Stomach smooth muscle (tissue), 2 donors: ENCODE data around the gene DYRK3.
"Not testable (repeated sequence)": the region's sequence is repeated elsewhere in the genome, so short reads cannot be mapped to it uniquely, and the experiment has no call there.

ENCODE experiments used
- H3K27ac ChIP-seq: one replicate; pipeline ENCODE4 v1.7.0; 2013; ENCODE audit warnings: mild to moderate bottlenecking, low read length, inconsistent platforms
- H3K27me3 ChIP-seq, 2 donors: one replicate each; pipeline ENCODE4 v1.7.0; 2013; ENCODE audit warnings: low read length in 2 of 2; ENCODE audit not compliant: insufficient read depth in 2 of 2, control insufficient read depth in 1 of 2
- H3K36me3 ChIP-seq, 2 donors: one replicate each; pipeline ENCODE4 v1.7.0; 2013; ENCODE audit warnings: low read length in 2 of 2; ENCODE audit not compliant: control insufficient read depth in 2 of 2, insufficient read depth in 2 of 2
- H3K4me1 ChIP-seq: one replicate; pipeline ENCODE4 v1.7.0; 2013; ENCODE audit warnings: low read length; ENCODE audit not compliant: control insufficient read depth, insufficient read depth
- H3K4me3 ChIP-seq, 2 donors: one replicate each; pipeline ENCODE4 v1.7.0; 2013; ENCODE audit warnings: low read length in 2 of 2
- H3K9ac ChIP-seq, 2 donors: one replicate each; pipeline ENCODE4 v1.7.0; 2013; ENCODE audit warnings: low read length in 2 of 2, mild to moderate bottlenecking in 1 of 2
- H3K9me3 ChIP-seq, 2 donors: one replicate each; pipeline ENCODE4 v1.7.0; 2013; ENCODE audit warnings: low read length in 2 of 2; ENCODE audit not compliant: control insufficient read depth in 2 of 2
- donor health status: healthy.
- donor health status: Pancreatic carcinoma.

The DYRK3 gene

DNA sequence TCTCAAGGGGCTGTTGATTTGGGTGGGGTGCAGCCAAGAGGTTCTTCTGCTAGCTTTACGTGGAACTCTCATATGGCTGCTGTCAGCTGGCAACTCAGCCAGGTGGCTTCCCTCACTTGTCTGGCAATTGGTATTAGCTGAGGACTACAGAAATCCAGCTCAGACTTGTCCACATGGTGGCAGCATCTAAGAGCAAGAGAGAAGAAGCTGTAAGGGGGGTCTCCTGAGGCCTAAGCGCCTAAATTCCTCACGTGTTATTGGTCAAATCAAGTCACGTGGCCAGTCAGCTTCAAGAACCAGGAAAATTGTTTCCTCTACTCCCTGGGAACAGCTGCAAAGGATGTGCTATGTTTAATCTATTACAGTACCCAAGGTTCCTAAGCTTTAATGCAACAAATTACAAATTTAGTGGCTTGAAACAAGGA lies 4.2 kb upstream of the DYRK3 start:
- Histone ChIP-seq H3K4me1 (peaks cover 10% of the 10 kb centered on the region), H3K27me3 (peaks cover 0 to 4% of the 10 kb centered on the region in 2 donors), H3K27ac (no peak overlapping the region), H3K36me3 (no peaks in the 10 kb centered on the region), H3K9me3 (no peaks in the 10 kb centered on the region), H3K4me3 (no peak overlapping the region), H3K9ac (no peak overlapping the region)

DNA sequence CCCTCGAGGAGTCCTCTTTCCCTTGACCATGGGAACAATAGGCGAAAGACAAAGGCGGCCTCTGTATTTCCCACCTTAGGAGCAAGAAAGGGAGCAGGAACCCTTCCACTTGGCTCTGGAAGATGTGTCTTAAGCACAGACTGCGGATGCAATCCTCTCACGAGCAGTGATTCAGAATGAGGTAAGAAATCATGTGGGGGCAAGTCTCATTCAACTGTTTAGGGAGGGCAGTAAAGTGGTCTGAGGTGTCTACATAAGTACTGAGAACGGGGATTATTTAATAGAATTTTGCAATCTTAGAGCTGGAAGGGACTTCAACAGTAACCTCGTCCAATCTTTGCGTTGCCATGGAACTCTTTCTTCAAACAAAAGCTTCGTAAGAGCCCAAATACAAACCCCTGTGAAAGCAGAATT lies 1.6 kb upstream of the DYRK3 start:
- peaks cover 0 to 2% of the 10 kb centered on the region in 2 donors for H3K27me3 ChIP-seq
- H3K4me1 ChIP-seq, result peaks cover 11% of the 10 kb centered on the region
- no peak overlapping the region for H3K27ac ChIP-seq
- no peak overlapping the region for H3K9ac ChIP-seq
- H3K9me3 ChIP-seq, result no peaks in the 10 kb centered on the region
- no peak overlapping the region for H3K4me3 ChIP-seq
- H3K36me3 ChIP-seq, result no peaks in the 10 kb centered on the region

DNA sequence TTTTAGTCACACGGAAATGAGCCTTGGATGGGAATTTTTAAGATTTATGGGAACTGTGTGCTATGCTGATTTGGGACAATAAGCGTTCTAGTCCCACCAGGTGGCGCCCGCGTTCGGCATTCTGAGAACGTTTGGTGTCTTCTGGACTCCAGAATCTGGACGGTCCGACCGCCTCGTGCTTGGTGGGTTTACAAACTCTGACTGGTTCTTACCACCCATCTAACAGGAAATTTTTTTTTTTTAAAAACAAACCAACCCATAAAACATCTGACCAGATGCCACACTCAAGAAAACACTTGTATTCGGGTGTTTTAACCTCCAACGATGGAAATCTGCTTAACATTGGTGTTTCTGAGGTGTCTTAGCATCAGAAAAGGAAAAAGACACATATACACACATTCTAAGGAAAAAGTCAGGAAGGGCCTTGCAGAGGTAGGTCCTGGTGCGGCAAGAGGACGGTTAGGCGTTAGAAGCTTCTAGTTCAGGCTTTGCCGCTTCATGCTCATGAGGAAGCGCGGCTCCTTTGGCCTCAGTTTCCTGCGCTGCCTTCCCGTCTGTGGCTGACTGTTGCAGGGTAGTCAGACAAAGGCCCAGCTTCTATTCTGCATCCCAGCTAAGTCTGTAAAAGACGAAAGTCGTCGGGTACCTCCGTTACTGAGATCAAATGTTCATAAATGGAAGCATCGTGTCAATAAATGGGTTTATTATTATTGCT lies 814 bp upstream of the DYRK3 start:
- Histone ChIP-seq H3K27ac (peak overlapping the region; percentile 59), H3K36me3 (no peaks in the 10 kb centered on the region), H3K9ac (peak overlapping the region; percentile 68 to 83)

DNA sequence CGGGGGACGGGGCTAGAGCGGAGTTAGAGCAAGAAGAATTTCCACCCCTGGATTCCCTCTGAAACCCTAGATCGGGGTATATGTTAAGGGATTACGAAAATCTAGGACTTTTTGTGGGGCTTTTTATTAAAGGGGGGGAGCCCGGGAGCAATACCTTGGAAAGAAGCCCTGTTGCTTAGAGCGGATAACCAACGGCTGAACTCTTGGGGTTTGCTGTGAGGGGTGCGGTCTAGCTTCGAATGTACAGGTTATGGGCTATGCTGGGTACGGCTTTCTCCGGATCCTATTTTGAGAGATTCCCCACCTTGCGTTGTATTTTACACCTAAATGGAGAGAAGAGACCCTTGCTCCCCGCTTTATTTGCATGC lies 626 bp downstream of the DYRK3 start:
- H3K9ac ChIP-seq, result peak overlapping the region; percentile 48 to 83
- H3K27me3 ChIP-seq, result no peaks in the 10 kb centered on the region

More for the DNA sequence above, 814 bp upstream of the DYRK3 start:
- peaks cover 11% of the 10 kb centered on the region for H3K4me1 ChIP-seq
- H3K4me3 ChIP-seq, result peak overlapping the region; percentile 72 to 86
- no peaks in the 10 kb centered on the region for H3K9me3 ChIP-seq
- H3K27me3 ChIP-seq, result no peaks in the 10 kb centered on the region

GRCh38 chr1:206636671-206637070 lies 1.3 kb downstream of the DYRK3 start:
- Histone ChIP-seq H3K9me3 (no peaks in the 10 kb centered on the region), H3K9ac (no peak overlapping the region), H3K36me3 (no peaks in the 10 kb centered on the region), H3K27me3 (no peaks in the 10 kb centered on the region), H3K27ac (no peak overlapping the region), H3K4me3 (no peak overlapping the region), H3K4me1 (peaks cover 11% of the 10 kb centered on the region)

More for the DNA sequence above, 626 bp downstream of the DYRK3 start:
- Histone ChIP-seq H3K27ac (peak overlapping the region; percentile 32), H3K4me3 (peak overlapping the region; percentile 72 to 86), H3K9me3 (no peaks in the 10 kb centered on the region), H3K4me1 (peaks cover 11% of the 10 kb centered on the region), H3K36me3 (no peaks in the 10 kb centered on the region)

DNA sequence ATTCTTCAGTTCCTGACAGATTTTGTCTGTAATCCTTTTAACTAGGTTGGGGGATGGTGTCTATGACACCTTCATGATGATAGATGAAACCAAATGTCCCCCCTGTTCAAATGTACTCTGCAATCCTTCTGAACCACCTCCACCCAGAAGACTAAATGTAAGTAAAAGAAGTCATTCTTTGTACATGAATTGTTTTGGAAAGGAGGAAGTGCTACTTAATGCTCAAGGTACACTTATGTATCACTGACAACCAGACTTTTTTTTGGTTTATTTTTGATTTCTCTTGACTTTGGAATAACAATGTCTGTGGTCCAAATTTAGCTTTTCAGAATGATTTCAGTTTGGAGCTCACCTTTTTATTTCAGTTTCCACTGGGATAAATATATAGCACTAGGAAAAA lies 2.3 kb downstream of the DYRK3 start:
- Histone ChIP-seq H3K4me1 (peaks cover 11% of the 10 kb centered on the region), H3K9me3 (no peaks in the 10 kb centered on the region), H3K9ac (no peak overlapping the region), H3K27ac (no peak overlapping the region), H3K36me3 (no peaks in the 10 kb centered on the region), H3K27me3 (no peaks in the 10 kb centered on the region), H3K4me3 (no peak overlapping the region)

GRCh38 chr1:206642074-206642473 lies 6.7 kb downstream of the DYRK3 start:
- not testable (repeated sequence) for H3K4me1 ChIP-seq, H3K9ac ChIP-seq, H3K27ac ChIP-seq, H3K9me3 ChIP-seq, H3K27me3 ChIP-seq, H3K36me3 ChIP-seq, H3K4me3 ChIP-seq

- no peak overlapping the region for H3K4me3 ChIP-seq
- H3K9ac ChIP-seq, result no peak overlapping the region
- peaks cover 3 to 6% of the 10 kb centered on the region in 2 donors for H3K36me3 ChIP-seq
- no peaks in the 10 kb centered on the region for H3K9me3 ChIP-seq
- no peak overlapping the region for H3K27ac ChIP-seq
- no peaks in the 10 kb centered on the region for H3K27me3 ChIP-seq
- H3K4me1 ChIP-seq, result no peaks in the 10 kb centered on the region
Measured at GRCh38 chr1:206643118-206643698, 7.9 kb downstream of the DYRK3 start.

DNA sequence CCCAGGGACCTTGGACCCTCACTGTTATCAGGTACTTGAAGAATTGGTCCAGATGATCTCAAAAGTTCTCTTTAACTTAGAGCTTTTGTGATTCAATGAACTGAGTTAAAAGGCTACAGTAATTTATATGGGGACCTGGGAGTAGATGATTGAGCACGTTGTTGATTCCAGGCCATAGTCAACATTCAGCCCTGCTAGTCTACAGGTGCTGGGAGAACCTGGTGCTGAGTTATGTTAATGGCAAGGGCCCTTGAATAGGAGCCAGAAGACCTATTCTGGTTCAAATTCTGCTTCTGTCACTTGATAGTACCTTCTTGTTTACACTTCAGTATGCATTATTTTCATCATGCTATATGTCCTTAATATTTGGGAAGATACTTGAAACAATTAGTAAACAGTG lies 11.2 kb downstream of the DYRK3 start:
- Histone ChIP-seq H3K4me1 (no peaks in the 10 kb centered on the region), H3K27ac (no peak overlapping the region)

GRCh38 chr1:206647224-206647623 lies 11.9 kb downstream of the DYRK3 start:
- H3K4me1 ChIP-seq, result no peaks in the 10 kb centered on the region
- no peak overlapping the region for H3K27ac ChIP-seq
- H3K9me3 ChIP-seq, result no peaks in the 10 kb centered on the region
- no peaks in the 10 kb centered on the region for H3K27me3 ChIP-seq
- peaks cover 3 to 13% of the 10 kb centered on the region in 2 donors for H3K36me3 ChIP-seq
- no peak overlapping the region for H3K9ac ChIP-seq
- H3K4me3 ChIP-seq, result no peak overlapping the region

More for the DNA sequence above, 11.2 kb downstream of the DYRK3 start:
- Histone ChIP-seq H3K9me3 (no peaks in the 10 kb centered on the region), H3K4me3 (no peak overlapping the region), H3K9ac (no peak overlapping the region), H3K27me3 (no peaks in the 10 kb centered on the region), H3K36me3 (peaks cover 3 to 13% of the 10 kb centered on the region in 2 donors)

- Histone ChIP-seq H3K27me3 (no peaks in the 10 kb centered on the region), H3K4me1 (no peaks in the 10 kb centered on the region), H3K27ac (no peak overlapping the region), H3K9ac (no peak overlapping the region), H3K4me3 (no peak overlapping the region), H3K9me3 (no peaks in the 10 kb centered on the region), H3K36me3 (peaks cover 3 to 13% of the 10 kb centered on the region in 2 donors)
Measured at GRCh38 chr1:206649261-206649921, 14.1 kb downstream of the DYRK3 start.
